ENCODE measurements around the gene FNDC3B. TPM values are rescaled to one million over a fixed set of nuclear protein-coding genes. Genes with fewer than 3 reads are reported as not detected.

Gene FNDC3B
- total RNA-seq, 1 donor from 2014 or later = 9.3 TPM

GRCh38 chr3:172187511-172187910 lies 148.1 kb downstream of the FNDC3B start:
- H3K27ac Mint-ChIP-seq = no peak overlapping the region
- H3K4me1 Mint-ChIP-seq = no peaks in the 10 kb centered on the region
- ATAC-seq (ENCODE audit: low read depth) (no peak), DNase-seq (no peak)
- ChIA-PET POLR2A (no interaction called here), CTCF (no interaction called here)
- no peaks in the 10 kb centered on the region for H3K27me3 Mint-ChIP-seq
- H3K9me3 Mint-ChIP-seq = no peaks in the 10 kb centered on the region
- TF ChIP-seq, protein P1, sequence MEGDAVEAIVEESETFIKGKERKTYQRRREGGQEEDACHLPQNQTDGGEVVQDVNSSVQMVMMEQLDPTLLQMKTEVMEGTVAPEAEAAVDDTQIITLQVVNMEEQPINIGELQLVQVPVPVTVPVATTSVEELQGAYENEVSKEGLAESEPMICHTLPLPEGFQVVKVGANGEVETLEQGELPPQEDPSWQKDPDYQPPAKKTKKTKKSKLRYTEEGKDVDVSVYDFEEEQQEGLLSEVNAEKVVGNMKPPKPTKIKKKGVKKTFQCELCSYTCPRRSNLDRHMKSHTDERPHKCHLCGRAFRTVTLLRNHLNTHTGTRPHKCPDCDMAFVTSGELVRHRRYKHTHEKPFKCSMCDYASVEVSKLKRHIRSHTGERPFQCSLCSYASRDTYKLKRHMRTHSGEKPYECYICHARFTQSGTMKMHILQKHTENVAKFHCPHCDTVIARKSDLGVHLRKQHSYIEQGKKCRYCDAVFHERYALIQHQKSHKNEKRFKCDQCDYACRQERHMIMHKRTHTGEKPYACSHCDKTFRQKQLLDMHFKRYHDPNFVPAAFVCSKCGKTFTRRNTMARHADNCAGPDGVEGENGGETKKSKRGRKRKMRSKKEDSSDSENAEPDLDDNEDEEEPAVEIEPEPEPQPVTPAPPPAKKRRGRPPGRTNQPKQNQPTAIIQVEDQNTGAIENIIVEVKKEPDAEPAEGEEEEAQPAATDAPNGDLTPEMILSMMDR (IDR thresholded peaks at IDR 0.05) = no peak
- H3K4me3 Mint-ChIP-seq = no peak overlapping the region
- H3K36me3 Mint-ChIP-seq (ENCODE audit: low read depth) = no peaks in the 10 kb centered on the region
- intact Hi-C loops (cut with micrococcal nuclease) = no loop called here

DNA sequence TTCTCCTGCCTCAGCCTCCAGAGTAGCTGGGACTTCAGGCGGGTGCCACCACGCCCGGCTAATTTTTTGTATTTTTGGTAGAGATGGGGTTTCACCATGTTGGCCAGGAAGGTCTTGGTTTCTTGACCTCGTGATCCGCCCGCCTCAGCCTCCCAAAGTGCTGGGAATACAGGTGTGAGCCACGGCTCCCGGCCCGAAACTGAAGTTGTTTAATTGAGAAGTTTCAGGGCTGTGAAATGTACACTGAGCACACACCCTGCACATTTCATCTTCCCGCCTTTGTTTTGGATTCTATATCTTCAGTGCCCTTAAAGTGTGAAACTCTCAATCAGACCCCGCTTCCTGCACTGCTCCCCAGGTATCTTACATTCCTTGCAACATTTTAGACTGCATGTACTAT lies 149.1 kb downstream of the FNDC3B start:
- H3K4me1 Mint-ChIP-seq = no peaks in the 10 kb centered on the region

GRCh38 chr3:172189213-172189612 lies 149.8 kb downstream of the FNDC3B start:
- POLR2A ChIA-PET = no interaction called here

More for the DNA sequence above, 149.1 kb downstream of the FNDC3B start:
- no peak overlapping the region for H3K27ac Mint-ChIP-seq
- TF ChIP-seq, protein P1 (IDR thresholded peaks at IDR 0.05) = no peak
- DNase-seq (no peak), ATAC-seq (ENCODE audit: low read depth) (no peak)
- ChIA-PET CTCF (no interaction called here), POLR2A (no interaction called here)
- H3K4me3 Mint-ChIP-seq = no peak overlapping the region
- H3K9me3 Mint-ChIP-seq = no peaks in the 10 kb centered on the region
- no peaks in the 10 kb centered on the region for H3K36me3 Mint-ChIP-seq (ENCODE audit: low read depth)
- no peaks in the 10 kb centered on the region for H3K27me3 Mint-ChIP-seq
- intact Hi-C loops (cut with micrococcal nuclease) = no loop called here

GRCh38 chr3:172189987-172190603 lies 150.7 kb downstream of the FNDC3B start:
- Mint-ChIP-seq H3K27me3 (no peaks in the 10 kb centered on the region), H3K27ac (no peak overlapping the region), H3K36me3 (ENCODE audit: low read depth) (no peaks in the 10 kb centered on the region), H3K4me1 (no peaks in the 10 kb centered on the region), H3K9me3 (no peaks in the 10 kb centered on the region), H3K4me3 (no peak overlapping the region)
- intact Hi-C loops (cut with micrococcal nuclease) = no loop called here
- DNase-seq (no peak), ATAC-seq (ENCODE audit: low read depth) (no peak)
- ChIA-PET POLR2A (no interaction called here), CTCF (no interaction called here)
- TF ChIP-seq, protein P1 (IDR thresholded peaks at IDR 0.05) = no peak

More at GRCh38 chr3:172189213-172189612, 149.8 kb downstream of the FNDC3B start:
- H3K27me3 Mint-ChIP-seq = no peaks in the 10 kb centered on the region
- H3K27ac Mint-ChIP-seq = no peak overlapping the region
- H3K36me3 Mint-ChIP-seq (ENCODE audit: low read depth) = no peaks in the 10 kb centered on the region
- intact Hi-C loops (cut with micrococcal nuclease) = no loop called here
- no peaks in the 10 kb centered on the region for H3K9me3 Mint-ChIP-seq
- ATAC-seq (ENCODE audit: low read depth) = no peak
- CTCF ChIA-PET = no interaction called here
- TF ChIP-seq, protein P1 (IDR thresholded peaks at IDR 0.05) = no peak
- DNase-seq = no peak
- H3K4me3 Mint-ChIP-seq = no peak overlapping the region
- no peaks in the 10 kb centered on the region for H3K4me1 Mint-ChIP-seq

DNA sequence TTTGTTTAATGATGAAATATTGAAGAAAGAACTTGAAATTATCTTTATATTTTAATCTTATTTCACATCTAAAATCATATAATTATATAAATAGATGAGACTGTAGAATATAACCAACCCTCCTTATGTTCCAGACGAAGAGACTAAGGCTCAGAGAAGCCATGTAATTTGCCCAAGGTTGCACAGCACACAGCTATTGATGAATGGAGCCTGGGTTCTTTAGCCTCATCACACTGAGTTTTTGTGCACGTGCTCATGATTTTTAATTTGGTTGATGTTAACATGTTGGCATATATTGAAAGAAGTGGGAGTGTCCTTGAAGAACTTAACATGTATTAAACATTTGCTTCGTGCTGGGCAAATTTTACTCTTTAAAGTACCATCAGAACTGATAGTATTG lies 151.6 kb downstream of the FNDC3B start:
- H3K4me1 Mint-ChIP-seq = no peaks in the 10 kb centered on the region
- DNase-seq (no peak), ATAC-seq (ENCODE audit: low read depth) (no peak)
- no peak overlapping the region for H3K27ac Mint-ChIP-seq
- intact Hi-C loops (cut with micrococcal nuclease) = no loop called here
- no peaks in the 10 kb centered on the region for H3K36me3 Mint-ChIP-seq (ENCODE audit: low read depth)
- ChIA-PET CTCF (no interaction called here), POLR2A (no interaction called here)
- H3K4me3 Mint-ChIP-seq = no peak overlapping the region
- H3K27me3 Mint-ChIP-seq = no peaks in the 10 kb centered on the region
- TF ChIP-seq, protein P1 (IDR thresholded peaks at IDR 0.05) = no peak
- no peaks in the 10 kb centered on the region for H3K9me3 Mint-ChIP-seq
